Osteocyte (in vitro differentiated cells): ENCODE measurements around the gene GLT6D1. TPM values are rescaled to one million over a fixed set of nuclear protein-coding genes. Genes with fewer than 3 reads are reported as not detected.

Experiments
- DNase-seq: peaks from one replicate; pipeline ENCODE4 v3.0.0; 2021; ENCODE audit warnings: mixed read lengths; ENCODE audit not compliant: unreplicated experiment; ENCODE audit errors: extremely low spot score
- H3K27ac Mint-ChIP-seq: one replicate; pipeline ENCODE4 v1.8.0; 2021; ENCODE audit warnings: mild to moderate bottlenecking, mixed read lengths; ENCODE audit not compliant: unreplicated experiment
- H3K27me3 Mint-ChIP-seq: one replicate; pipeline ENCODE4 v1.8.0; 2021; ENCODE audit warnings: mixed read lengths; ENCODE audit not compliant: unreplicated experiment
- H3K36me3 Mint-ChIP-seq: one replicate; pipeline ENCODE4 v1.8.0; 2021; ENCODE audit warnings: mixed read lengths; ENCODE audit not compliant: unreplicated experiment
- H3K4me1 Mint-ChIP-seq: one replicate; pipeline ENCODE4 v1.8.0; 2021; ENCODE audit warnings: mixed read lengths; ENCODE audit not compliant: unreplicated experiment
- H3K4me3 Mint-ChIP-seq: one replicate; pipeline ENCODE4 v1.8.0; 2021; ENCODE audit warnings: mild to moderate bottlenecking, moderate library complexity, mixed read lengths; ENCODE audit not compliant: unreplicated experiment
- H3K9me3 Mint-ChIP-seq: one replicate; pipeline ENCODE4 v1.8.0; 2021; ENCODE audit warnings: mixed read lengths; ENCODE audit not compliant: unreplicated experiment
- CTCF ChIP-seq: fragments of 200-600 bp; sonication (generic); IDR thresholded peaks from 2 replicates; pipeline ENCODE4 v1.5.0; 2021; ENCODE audit warnings: antibody characterized with exemption, mild to moderate bottlenecking, moderate library complexity
- total RNA-seq: library from RNA; stranded (reverse); gene quantifications from 2 replicates; pipeline ENCODE4 v1.2.1, GENCODE V29; 2021

GLT6D1 gene
- total RNA-seq, 1 donor from 2014 or later = not detected

- no peaks in the 10 kb centered on the region for H3K27me3 Mint-ChIP-seq
- H3K4me3 Mint-ChIP-seq = no peak overlapping the region
- H3K9me3 Mint-ChIP-seq = peaks cover 3% of the 10 kb centered on the region
- no peak for TF ChIP-seq CTCF
- no peak for DNase-seq
- no peaks in the 10 kb centered on the region for H3K36me3 Mint-ChIP-seq
- H3K4me1 Mint-ChIP-seq = no peaks in the 10 kb centered on the region
- H3K27ac Mint-ChIP-seq = no peak overlapping the region
These were observed 62.1 kb downstream of the GLT6D1 start for GRCh38 chr9:135577256-135577655.

- peaks cover 3% of the 10 kb centered on the region for H3K9me3 Mint-ChIP-seq
- no peaks in the 10 kb centered on the region for H3K4me1 Mint-ChIP-seq
- H3K36me3 Mint-ChIP-seq = no peaks in the 10 kb centered on the region
- H3K4me3 Mint-ChIP-seq = no peak overlapping the region
- no peak for TF ChIP-seq CTCF
- no peak for DNase-seq
- no peak overlapping the region for H3K27ac Mint-ChIP-seq
- H3K27me3 Mint-ChIP-seq = no peaks in the 10 kb centered on the region
These were observed 63.2 kb downstream of the GLT6D1 start for GRCh38 chr9:135575995-135576631.

DNA sequence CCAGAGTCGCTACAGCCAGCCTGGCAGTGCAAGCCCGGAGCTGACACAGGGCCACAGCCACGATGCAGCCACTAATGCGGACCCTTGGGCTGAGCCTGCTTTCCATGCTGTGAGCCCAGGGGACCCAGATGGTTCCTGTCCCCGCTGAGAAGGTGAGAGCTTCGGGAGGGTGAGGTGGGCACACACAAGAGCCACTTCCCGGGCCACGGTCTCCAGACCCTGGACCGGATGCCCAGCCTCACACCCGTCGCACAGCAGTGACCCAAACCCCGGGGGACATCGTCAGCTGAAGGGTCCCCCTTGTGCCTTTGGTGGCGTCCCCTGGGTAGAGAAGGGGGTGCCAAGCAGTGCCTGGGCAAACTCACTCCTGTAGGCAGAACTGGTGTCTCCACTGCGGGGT is 64.4 kb downstream of the GLT6D1 start:
- Mint-ChIP-seq H3K27ac (no peak overlapping the region), H3K9me3 (peaks cover 3% of the 10 kb centered on the region), H3K27me3 (no peaks in the 10 kb centered on the region), H3K4me3 (no peak overlapping the region), H3K36me3 (no peaks in the 10 kb centered on the region), H3K4me1 (no peaks in the 10 kb centered on the region)
- no peak for TF ChIP-seq CTCF
- DNase-seq = peak; percentile 83

DNA sequence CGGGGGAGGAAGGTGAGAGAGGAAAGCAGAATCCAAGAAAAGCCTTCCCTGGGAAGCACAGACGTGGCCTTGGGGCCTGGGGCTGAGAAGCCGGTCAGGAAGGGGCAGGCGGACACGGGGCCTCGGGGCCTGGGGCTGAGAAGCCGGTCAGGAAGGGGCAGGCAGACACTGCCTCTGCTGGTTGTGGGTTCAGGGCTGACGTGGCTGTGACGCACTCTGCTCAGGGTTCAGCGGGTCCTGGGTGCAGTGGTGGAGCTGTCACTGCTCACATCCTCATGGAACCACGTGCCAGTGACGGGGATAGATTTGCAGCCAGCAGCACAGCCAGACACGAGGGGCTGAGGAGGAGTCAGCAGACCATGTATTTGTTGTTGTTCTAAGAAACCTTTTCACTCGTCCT is 65.0 kb downstream of the GLT6D1 start:
- Mint-ChIP-seq H3K4me1 (no peaks in the 10 kb centered on the region), H3K27ac (no peak overlapping the region), H3K4me3 (no peak overlapping the region), H3K27me3 (peaks cover 1% of the 10 kb centered on the region), H3K9me3 (peaks cover 10% of the 10 kb centered on the region), H3K36me3 (no peaks in the 10 kb centered on the region)
- TF ChIP-seq CTCF = no peak
- peak; percentile 73 for DNase-seq

Other genes starting within 250 kb of the GLT6D1 start
- 19.5 and 21.1 TPM in 2 replicates for gene PPP1R26, start 159.8 kb downstream of the GLT6D1 start, total RNA-seq
- 33.4 and 35.6 TPM in 2 replicates for gene MRPS2, start 138.9 kb downstream of the GLT6D1 start, total RNA-seq
- not detected in 2 replicates for gene LCN1, start 118.1 kb downstream of the GLT6D1 start, total RNA-seq
- not detected in 2 replicates for gene OBP2A, start 93.4 kb downstream of the GLT6D1 start, total RNA-seq
- gene PAEP, start 77.8 kb downstream of the GLT6D1 start, total RNA-seq = not detected in 2 replicates
- gene LCN9, start 23.8 kb upstream of the GLT6D1 start, total RNA-seq = not detected in 2 replicates
- not detected in 2 replicates for gene SOHLH1, start 59.9 kb upstream of the GLT6D1 start, total RNA-seq
- gene KCNT1, start 62.6 kb upstream of the GLT6D1 start, total RNA-seq = not detected in 2 replicates